ENCODE measurements around the gene DNM2.
A peak's percentile ranks its signal among the peaks of the same experiment; 100 is the strongest.
"Not testable (repeated sequence)": the region's sequence is repeated elsewhere in the genome, so short reads cannot be mapped to it uniquely, and the experiment has no call there.

DNM2 gene

GRCh38 chr19:10756371-10756770, 38.5 kb downstream of the DNM2 start:
- DNase-seq, result no peak

DNA sequence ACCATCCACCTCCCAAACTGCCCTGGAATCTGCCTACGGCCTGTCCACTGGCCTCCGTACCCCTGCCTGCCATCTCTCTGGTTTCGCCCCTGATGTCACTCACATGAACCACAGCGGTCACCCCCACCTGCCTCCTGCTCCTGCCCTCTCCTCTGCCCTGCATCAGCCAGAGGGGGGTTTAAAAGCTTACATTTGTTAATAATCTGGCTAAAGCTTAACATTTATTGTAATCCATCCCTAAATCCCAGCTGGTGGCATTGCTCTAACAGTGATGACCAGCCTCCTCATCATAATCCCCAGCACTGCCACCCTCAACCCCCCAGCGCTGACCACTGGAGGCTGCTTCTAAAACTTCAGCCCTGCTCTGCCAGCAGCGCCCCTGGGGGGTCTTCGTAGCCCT, 38.9 kb downstream of the DNM2 start:
- no peak for DNase-seq

DNA sequence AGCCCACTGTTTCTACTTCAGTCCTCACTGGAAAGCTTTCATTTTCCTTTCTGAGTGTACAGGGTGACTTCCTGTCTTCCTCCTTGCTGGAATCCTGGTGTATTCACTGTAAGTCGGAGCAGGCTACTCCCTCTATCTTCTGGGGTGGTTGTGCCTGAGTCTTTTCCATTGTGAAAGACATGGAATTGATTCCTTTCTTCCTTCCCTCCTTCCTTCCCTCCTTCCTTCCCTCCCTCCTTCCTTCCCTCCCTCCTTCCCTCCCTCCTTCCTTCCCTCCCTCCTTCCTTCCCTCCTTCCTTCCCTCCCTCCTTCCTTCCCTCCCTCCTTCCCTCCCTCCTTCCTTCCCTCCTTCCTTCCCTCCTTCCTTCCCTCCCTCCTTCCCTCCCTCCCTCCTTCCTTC, 40.2 kb downstream of the DNM2 start:
- DNase-seq, result not testable (repeated sequence)

GRCh38 chr19:10758978-10759377, 41.1 kb downstream of the DNM2 start:
- no peak for DNase-seq

GRCh38 chr19:10760273-10760944, 42.5 kb downstream of the DNM2 start:
- DNase-seq, result peak; percentile 72

DNA sequence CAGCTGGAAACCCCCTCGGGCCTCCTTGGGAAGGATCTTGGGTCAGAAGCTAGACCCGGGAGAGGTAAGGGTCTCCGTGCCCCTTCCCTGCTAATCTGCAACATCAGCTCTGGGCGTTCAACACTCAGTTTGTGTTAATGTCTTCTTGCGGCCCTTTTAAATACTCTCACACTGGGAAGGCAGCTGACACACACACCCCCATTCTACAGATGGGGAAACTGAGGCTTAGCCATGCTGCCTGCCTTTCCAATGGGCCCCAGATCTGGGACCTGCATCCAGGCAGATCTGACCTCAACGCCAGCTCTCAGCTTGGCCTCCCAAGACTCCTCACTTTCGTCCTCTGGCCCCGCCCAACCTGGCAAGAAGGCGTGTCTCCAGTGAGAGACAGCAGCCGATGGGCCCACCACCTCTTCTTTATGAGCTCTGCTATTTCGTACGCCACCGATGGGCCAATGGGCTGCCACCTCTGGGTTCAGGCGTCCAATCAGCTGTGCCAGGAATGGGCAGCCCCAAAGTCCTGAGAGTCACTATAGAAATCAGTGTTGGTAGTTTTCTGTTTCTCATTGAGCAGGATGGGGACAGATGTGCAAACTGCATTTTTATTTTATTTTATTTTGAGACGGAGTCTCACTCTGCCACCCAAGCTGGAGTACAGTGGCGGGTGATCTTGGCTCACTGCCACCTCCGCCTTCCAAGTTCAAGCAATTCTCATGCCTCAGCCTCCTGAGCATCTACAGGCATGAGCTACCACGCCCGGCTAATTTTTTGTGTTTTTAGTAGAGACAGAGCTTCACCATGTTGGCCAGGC, 43.8 kb downstream of the DNM2 start:
- DNase-seq, result peak; percentile 15

- no peak for DNase-seq
Measured at GRCh38 chr19:10762656-10763055, 44.8 kb downstream of the DNM2 start.

DNA sequence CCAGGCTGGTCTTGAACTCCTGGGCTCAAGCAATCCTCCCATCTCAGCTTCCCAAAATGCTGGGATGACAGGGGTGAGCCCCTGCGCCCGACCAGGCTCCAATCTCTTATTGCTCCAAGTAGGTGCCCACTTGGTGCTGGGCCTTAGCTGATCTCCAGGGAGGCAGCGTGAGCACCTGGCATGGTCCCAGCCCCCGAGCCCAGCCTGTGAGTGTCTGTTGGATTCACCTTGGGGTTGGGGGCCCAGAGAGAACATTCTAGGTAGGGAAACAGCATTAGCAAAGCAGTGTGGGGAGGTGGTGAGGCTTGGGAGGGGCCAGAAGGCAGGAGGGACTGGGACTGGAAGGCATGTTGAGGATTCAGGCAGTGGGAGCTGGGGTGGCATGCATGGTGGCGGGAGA, 45.5 kb downstream of the DNM2 start:
- DNase-seq, result no peak

DNA sequence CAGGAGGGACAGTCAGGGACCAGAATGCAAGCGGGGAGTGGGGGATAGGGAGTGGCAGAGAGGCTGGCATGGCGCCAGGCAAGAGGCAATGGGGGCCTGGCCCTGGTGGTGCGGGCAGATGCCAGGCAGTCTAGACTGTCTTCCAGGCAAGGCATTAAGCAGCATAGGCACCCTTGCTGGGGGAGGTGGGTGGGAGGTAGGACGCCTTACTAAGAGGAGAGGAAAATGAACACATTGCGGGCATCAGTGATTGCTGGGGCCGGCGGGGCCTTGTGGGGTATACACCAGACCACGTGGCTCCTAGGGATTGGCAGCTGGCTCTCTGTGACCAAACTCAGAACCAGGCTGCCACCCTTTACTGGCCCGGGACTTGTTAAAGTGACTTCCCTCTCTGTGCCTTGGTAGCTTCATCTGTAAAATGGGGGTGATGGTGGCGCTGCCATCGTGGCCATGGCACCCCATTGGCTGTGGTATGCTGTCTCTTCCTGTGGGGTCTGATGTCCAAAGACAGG, 46.0 kb downstream of the DNM2 start:
- no peak for DNase-seq

DNA sequence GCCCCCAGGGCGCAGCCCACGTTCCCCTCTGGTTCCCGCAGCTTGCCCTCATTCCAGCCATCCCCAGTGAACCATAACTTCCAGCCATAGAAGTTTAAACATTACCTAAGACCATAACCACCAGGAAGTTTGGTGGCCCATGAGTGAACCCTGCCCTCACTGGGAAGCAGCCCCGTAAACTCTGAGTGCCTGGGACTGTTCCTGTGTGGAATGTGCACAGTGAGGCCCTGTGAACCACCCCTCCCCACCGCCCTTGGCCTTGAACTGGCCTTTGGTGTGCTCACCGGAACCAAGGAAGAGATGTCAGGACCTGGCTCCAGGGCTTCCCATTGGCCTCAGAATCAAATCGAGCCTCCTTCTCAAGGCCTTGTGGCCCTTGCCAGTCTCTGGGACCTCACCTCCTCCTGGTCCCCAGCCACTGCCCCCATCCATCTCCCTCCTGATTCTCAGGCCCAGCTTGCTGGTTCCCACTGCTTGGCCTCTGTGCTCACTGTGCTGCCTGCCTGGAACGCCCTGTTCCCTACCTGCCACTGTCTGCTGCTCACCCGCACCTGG, 46.5 kb downstream of the DNM2 start:
- no peak for DNase-seq

DNA sequence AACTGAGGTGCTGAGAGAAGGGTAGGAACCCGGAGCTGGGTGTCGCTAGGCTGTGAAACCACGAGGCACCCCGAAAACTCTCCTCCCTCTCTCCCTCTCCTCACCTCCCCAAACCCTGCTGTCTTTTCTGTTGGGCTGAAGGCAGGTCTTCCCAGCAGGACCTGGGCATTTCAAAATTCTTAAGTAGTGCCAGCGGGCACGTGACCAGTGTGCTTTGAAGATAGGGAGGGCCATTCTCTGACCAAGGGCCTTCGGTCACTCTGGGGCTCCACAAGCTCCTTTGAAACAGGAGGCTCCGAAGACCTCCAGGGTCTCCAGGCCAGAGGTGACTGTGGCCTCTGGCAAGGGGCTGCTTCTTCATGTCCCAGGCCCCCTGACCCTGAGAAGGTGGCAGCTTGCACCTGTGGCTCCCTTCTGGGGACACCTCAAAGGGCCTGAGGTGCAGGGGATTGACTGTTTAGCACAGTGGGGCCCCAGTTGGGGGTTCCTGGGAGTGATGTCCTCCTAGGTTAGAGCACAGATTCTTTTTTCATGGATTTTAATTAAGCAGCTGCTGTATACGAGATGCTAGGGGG, 48.3 kb downstream of the DNM2 start:
- no peak for DNase-seq

GRCh38 chr19:10766671-10767201, 48.9 kb downstream of the DNM2 start:
- DNase-seq, result peak; percentile 73

- no peak for DNase-seq
Measured at GRCh38 chr19:10767726-10768125, 49.8 kb downstream of the DNM2 start.

DNA sequence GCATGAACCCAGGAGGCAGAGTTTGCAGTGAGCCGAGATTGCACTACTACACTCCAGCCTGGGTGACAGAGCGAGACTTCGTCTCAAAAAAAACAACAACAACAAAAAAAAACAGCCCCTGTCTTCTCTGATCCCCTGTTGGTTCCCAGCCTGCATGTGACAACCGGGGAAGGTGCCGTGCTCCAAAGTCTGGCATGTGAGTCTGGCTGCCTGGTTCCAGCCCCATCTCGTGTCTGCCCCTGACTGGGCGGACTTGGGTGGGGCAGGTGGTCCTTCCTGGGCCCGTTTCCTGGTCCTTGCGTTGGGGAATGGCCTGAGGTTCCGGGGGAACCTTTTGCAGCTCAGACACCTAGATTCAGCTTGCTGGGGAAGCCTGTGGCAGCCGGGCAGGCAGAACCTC, 50.5 kb downstream of the DNM2 start:
- DNase-seq, result no peak

DNA sequence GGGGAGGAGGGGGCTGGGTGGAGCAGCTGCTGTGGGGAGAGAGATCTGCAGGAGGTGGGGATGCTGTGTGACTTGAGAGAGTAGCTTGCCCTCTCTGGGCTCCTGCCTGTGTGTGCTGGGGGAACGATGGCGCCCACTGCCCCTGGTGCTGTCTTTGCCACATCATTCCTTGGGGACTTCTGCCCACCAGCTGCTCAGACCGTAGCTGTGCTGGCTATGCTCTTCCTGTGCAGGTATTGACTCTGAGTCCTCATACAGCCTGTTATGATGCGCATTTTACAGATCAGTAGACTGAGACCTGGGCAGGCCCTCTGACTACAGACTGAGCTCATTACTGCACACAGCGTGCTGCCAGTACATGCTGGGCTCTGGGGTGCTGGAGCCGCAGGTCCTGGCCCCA, 51.1 kb downstream of the DNM2 start:
- DNase-seq, result no peak

- no peak for DNase-seq
Measured at GRCh38 chr19:10769533-10770491, 51.9 kb downstream of the DNM2 start.

DNA sequence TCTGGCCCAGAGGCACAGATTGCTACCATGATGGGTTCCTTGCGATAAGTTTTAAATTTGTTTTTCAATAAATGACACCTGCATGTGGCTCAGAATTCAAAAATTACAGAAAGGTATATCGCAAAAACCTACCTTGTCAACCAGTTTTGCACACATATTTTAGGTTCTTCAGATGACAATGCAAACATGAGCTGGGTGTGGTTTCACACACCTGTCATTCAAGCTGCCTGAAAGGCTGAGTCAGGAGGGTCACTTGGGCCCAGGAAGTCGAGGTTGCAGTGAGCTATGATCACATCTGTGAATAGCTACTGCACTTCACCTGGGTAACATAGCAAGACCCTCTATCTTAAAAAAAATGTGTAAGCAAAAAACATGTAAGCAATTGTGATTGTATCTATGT, 56.1 kb downstream of the DNM2 start:
- DNase-seq, result no peak

DNA sequence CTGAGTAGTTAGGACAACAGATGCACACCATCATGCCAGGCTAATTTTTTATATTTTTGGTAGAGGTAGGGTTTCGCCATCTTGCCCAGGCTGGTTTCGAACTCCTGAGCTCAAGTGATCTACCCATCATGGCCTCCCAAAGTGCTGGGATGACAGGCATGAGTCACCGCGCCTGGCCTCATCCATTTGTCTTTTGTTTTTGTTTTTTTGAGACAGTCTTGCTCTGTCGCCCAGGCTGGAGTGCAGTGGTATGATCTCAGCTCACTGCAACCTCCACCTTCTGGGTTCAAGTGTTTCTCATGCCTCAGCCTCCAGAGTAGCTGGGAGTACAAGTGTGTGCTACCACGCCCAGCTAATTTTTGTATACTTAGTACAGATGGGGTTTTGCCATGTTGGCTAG, 57.0 kb downstream of the DNM2 start:
- no peak for DNase-seq

DNA sequence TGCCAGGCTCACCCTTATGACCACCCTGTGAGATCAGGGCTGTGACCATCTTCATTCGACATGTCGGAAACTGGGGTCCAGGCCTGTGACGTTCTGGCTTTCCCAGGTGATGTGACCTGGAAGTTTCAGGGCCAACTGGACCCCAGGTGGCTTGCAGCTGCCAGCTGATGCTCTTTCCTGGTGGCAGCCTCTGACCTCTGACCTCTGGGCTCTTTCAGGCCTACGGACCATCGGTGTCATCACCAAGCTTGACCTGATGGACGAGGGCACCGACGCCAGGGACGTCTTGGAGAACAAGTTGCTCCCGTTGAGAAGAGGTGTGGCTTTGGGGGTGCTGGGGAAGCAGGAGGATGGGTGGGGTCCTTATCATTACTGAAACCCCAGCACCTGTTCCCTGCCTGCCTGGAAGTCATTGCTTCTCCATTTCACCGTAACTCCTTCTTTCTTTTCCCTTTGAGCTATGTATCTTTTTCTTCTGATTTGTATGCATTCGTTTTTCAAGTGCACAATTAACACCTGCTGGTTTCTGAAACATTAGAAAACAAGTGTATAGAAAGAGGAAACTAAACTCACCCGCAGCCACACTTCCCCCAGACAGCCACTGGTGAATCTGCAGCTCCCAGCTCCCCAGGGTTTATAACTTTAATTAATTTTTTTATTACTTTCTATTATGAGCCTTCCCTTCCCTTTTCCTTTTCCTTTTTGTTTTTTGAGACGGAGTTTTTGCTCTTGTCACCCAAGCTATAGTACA, 59.2 kb downstream of the DNM2 start:
- DNase-seq, result no peak

DNA sequence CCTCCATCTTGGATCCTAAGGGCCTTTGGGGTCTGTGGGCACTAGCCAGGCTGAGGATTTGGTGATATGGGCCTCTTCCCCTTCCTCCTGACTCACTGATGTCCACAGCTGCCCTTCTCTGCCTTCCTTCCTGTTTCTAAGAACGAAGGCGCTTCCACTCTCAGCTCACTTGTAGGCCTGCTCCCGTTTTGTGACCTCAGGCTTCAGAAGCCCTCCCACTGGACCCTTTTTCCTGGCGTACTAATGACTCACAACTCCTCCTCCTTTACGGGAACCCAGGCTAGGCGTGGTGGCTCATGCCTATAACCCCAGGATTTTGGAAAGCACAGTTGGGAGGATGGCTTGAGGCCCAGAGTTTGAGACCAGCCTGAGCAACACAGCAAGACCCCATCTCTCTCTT, 62.5 kb downstream of the DNM2 start:
- DNase-seq, result no peak

DNA sequence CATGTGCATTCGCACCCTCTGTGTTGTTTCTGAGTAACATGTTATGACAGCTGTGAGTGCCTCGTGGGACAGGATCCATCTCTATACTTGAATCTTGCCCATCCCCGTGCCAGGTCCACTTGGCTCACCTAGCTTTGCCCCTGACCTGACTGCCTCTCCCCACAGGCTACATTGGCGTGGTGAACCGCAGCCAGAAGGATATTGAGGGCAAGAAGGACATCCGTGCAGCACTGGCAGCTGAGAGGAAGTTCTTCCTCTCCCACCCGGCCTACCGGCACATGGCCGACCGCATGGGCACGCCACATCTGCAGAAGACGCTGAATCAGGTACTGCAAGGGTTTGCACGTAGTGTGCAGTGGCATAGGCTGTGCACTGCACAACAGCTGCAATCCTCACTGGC, 64.9 kb downstream of the DNM2 start:
- no peak for DNase-seq

GRCh38 chr19:10784257-10784656, 66.4 kb downstream of the DNM2 start:
- no peak for DNase-seq
